ENCODE data around the gene RAD51AP1. TPM values are rescaled to one million over a fixed set of nuclear protein-coding genes. Genes with fewer than 3 reads are reported as not detected.
"Not testable (repeated sequence)": the region's sequence is repeated elsewhere in the genome, so short reads cannot be mapped to it uniquely, and the experiment has no call there.

RAD51AP1 gene
- 110 and 113 TPM in 2 replicates for total RNA-seq (2014; rRNA removed; shearing (Covaris generic))

GRCh38 chr12:4538207-4539160 lies at the start of gene RAD51AP1:
RAD51AP1 (plus strand) TSS chr12:4538890; CDS start chr12:4538940, 50 bp downstream.
- Histone ChIP-seq H3K4me3 (peak within 1 kb of the TSS; percentile 49), H3K4me1 (replicated peaks) (peaks cover 16% of the 10 kb centered on the region), H3K9me3 (replicated peaks) (no peaks in the 10 kb centered on the region), H3K27ac (peak within 1 kb of the TSS; percentile 98), H3K27me3 (replicated peaks) (no peaks in the 10 kb centered on the region), H3K36me3 (peaks cover 36% of the 10 kb centered on the region)
- DNase-seq (ENCODE audit: low read depth in 1 of 2, low spot score in 2 of 2) = peak; percentile 98 to 99

- Histone ChIP-seq H3K36me3 (peaks cover 37% of the 10 kb centered on the region), H3K4me3 (no peak overlapping the region), H3K27ac (no peak overlapping the region), H3K27me3 (replicated peaks) (no peaks in the 10 kb centered on the region), H3K4me1 (replicated peaks) (no peaks in the 10 kb centered on the region), H3K9me3 (replicated peaks) (no peaks in the 10 kb centered on the region)
- DNase-seq (ENCODE audit: low read depth in 1 of 2, low spot score in 2 of 2) = no peak
These were observed 49.1 kb upstream of the RAD51AP1 start for GRCh38 chr12:4489556-4489955.

GRCh38 chr12:4490973-4491372 lies 47.7 kb upstream of the RAD51AP1 start:
- Histone ChIP-seq H3K4me1 (replicated peaks) (no peaks in the 10 kb centered on the region), H3K4me3 (no peak overlapping the region), H3K9me3 (replicated peaks) (no peaks in the 10 kb centered on the region), H3K36me3 (peaks cover 44% of the 10 kb centered on the region), H3K27me3 (replicated peaks) (no peaks in the 10 kb centered on the region), H3K27ac (no peak overlapping the region)
- no peak for DNase-seq (ENCODE audit: low read depth in 1 of 2, low spot score in 2 of 2)

GRCh38 chr12:4496145-4496838 lies 42.4 kb upstream of the RAD51AP1 start:
- Histone ChIP-seq H3K9me3 (replicated peaks) (no peaks in the 10 kb centered on the region), H3K36me3 (peaks cover 40% of the 10 kb centered on the region), H3K4me1 (replicated peaks) (no peaks in the 10 kb centered on the region), H3K4me3 (no peak overlapping the region), H3K27me3 (replicated peaks) (no peaks in the 10 kb centered on the region), H3K27ac (no peak overlapping the region)
- no peak for DNase-seq (ENCODE audit: low read depth in 1 of 2, low spot score in 2 of 2)

GRCh38 chr12:4499186-4499585 lies 39.5 kb upstream of the RAD51AP1 start:
- Histone ChIP-seq H3K27me3 (replicated peaks) (no peaks in the 10 kb centered on the region), H3K9me3 (replicated peaks) (no peaks in the 10 kb centered on the region), H3K4me1 (replicated peaks) (no peaks in the 10 kb centered on the region), H3K36me3 (peaks cover 56% of the 10 kb centered on the region), H3K4me3 (no peak overlapping the region), H3K27ac (no peak overlapping the region)
- no peak for DNase-seq (ENCODE audit: low read depth in 1 of 2, low spot score in 2 of 2)

GRCh38 chr12:4505376-4505986 lies 33.2 kb upstream of the RAD51AP1 start:
- peaks cover 32% of the 10 kb centered on the region for H3K36me3 ChIP-seq
- H3K4me3 ChIP-seq = no peak overlapping the region
- no peaks in the 10 kb centered on the region for H3K27me3 ChIP-seq (replicated peaks)
- H3K27ac ChIP-seq = peak overlapping the region; percentile 50
- peaks cover 15% of the 10 kb centered on the region for H3K4me1 ChIP-seq (replicated peaks)
- DNase-seq (ENCODE audit: low read depth in 1 of 2, low spot score in 2 of 2) = peak in 1 of 2 experiments; percentile 74
- H3K9me3 ChIP-seq (replicated peaks) = no peaks in the 10 kb centered on the region

- H3K36me3 ChIP-seq = peaks cover 32% of the 10 kb centered on the region
- no peak overlapping the region for H3K27ac ChIP-seq
- no peaks in the 10 kb centered on the region for H3K27me3 ChIP-seq (replicated peaks)
- H3K4me3 ChIP-seq = no peak overlapping the region
- peaks cover 15% of the 10 kb centered on the region for H3K4me1 ChIP-seq (replicated peaks)
- DNase-seq (ENCODE audit: low read depth in 1 of 2, low spot score in 2 of 2) = no peak
- no peaks in the 10 kb centered on the region for H3K9me3 ChIP-seq (replicated peaks)
These were observed 32.3 kb upstream of the RAD51AP1 start for GRCh38 chr12:4506430-4506829.

- H3K4me1 ChIP-seq (replicated peaks) = peaks cover 15% of the 10 kb centered on the region
- no peak overlapping the region for H3K27ac ChIP-seq
- H3K9me3 ChIP-seq (replicated peaks) = no peaks in the 10 kb centered on the region
- H3K36me3 ChIP-seq = peaks cover 31% of the 10 kb centered on the region
- DNase-seq (ENCODE audit: low read depth in 1 of 2, low spot score in 2 of 2) = peak in 1 of 2 experiments; percentile 47
- no peaks in the 10 kb centered on the region for H3K27me3 ChIP-seq (replicated peaks)
- no peak overlapping the region for H3K4me3 ChIP-seq
These were observed 31.8 kb upstream of the RAD51AP1 start for GRCh38 chr12:4506870-4507269.

- H3K36me3 ChIP-seq = peaks cover 18% of the 10 kb centered on the region
- H3K27me3 ChIP-seq (replicated peaks); H3K27ac ChIP-seq; DNase-seq (ENCODE audit: low read depth in 1 of 2, low spot score in 2 of 2); H3K9me3 ChIP-seq (replicated peaks); H3K4me3 ChIP-seq: not testable (repeated sequence)
- H3K4me1 ChIP-seq (replicated peaks) = peaks cover 15% of the 10 kb centered on the region
These were observed 30.2 kb upstream of the RAD51AP1 start for GRCh38 chr12:4508503-4508902.

- H3K4me3 ChIP-seq; H3K27ac ChIP-seq; H3K9me3 ChIP-seq (replicated peaks); DNase-seq (ENCODE audit: low read depth in 1 of 2, low spot score in 2 of 2); H3K27me3 ChIP-seq (replicated peaks): not testable (repeated sequence)
- peaks cover 15% of the 10 kb centered on the region for H3K4me1 ChIP-seq (replicated peaks)
- peaks cover 11% of the 10 kb centered on the region; the same call in 1 of the 2 replicates for H3K36me3 ChIP-seq
These were observed 29.4 kb upstream of the RAD51AP1 start for GRCh38 chr12:4509269-4509668.

- Histone ChIP-seq H3K27me3 (replicated peaks) (no peaks in the 10 kb centered on the region), H3K4me1 (replicated peaks) (peaks cover 5% of the 10 kb centered on the region; the same call in 1 of the 2 replicates), H3K9me3 (replicated peaks) (no peaks in the 10 kb centered on the region), H3K27ac (peak overlapping the region; percentile 22), H3K36me3 (peaks cover 38% of the 10 kb centered on the region), H3K4me3 (no peak overlapping the region)
- DNase-seq (ENCODE audit: low read depth in 1 of 2, low spot score in 2 of 2) = peak; percentile 41 to 65
These were observed 20.5 kb upstream of the RAD51AP1 start for GRCh38 chr12:4518106-4518728.

- H3K36me3 ChIP-seq = peaks cover 45% of the 10 kb centered on the region
- not testable (repeated sequence) for H3K4me1 ChIP-seq (replicated peaks); H3K4me3 ChIP-seq; H3K9me3 ChIP-seq (replicated peaks); DNase-seq (ENCODE audit: low read depth in 1 of 2, low spot score in 2 of 2); H3K27me3 ChIP-seq (replicated peaks); H3K27ac ChIP-seq
These were observed 15.2 kb upstream of the RAD51AP1 start for GRCh38 chr12:4523443-4523842.

- no peaks in the 10 kb centered on the region for H3K4me1 ChIP-seq (replicated peaks)
- no peak overlapping the region for H3K4me3 ChIP-seq
- no peak for DNase-seq (ENCODE audit: low read depth in 1 of 2, low spot score in 2 of 2)
- H3K27me3 ChIP-seq (replicated peaks) = no peaks in the 10 kb centered on the region
- no peak overlapping the region for H3K27ac ChIP-seq
- no peaks in the 10 kb centered on the region for H3K9me3 ChIP-seq (replicated peaks)
- H3K36me3 ChIP-seq = peaks cover 57% of the 10 kb centered on the region
These were observed 11.7 kb upstream of the RAD51AP1 start for GRCh38 chr12:4526923-4527546.
